K562 (cell line): Measurements from ENCODE around the gene MAB21L4. TPM values are rescaled to one million over a fixed set of nuclear protein-coding genes. Genes with fewer than 3 reads are reported as not detected.

Source experiments
- ATAC-seq: fragments of 200-7000 bp; cut with Tn5 transposase; 3 replicates; pipeline ENCODE4 v1.9.1; 2020; ENCODE audit warnings: moderate library complexity
- BruUV-seq: library from RNA; stranded (reverse); fragments of 400-500 nt; replicated peaks from 2 replicates; lab custom pipeline; 2021; lab: Mats Ljungman, UMichigan
- CTCF ChIA-PET: fragments of 300-600 bp; formaldehyde crosslinking; extraction: SDS; loops from one replicate; lab custom pipeline; 2021; ENCODE audit warnings: low intra/inter-chr PET ratio; lab: Yijun Ruan, JAX
- POLR2A ChIA-PET: fragments of 300-600, 350-650 bp; sonication (Branson Sonifier 250); formaldehyde crosslinking; extraction: SDS; loops from one replicate; lab custom pipeline; 2021; ENCODE audit warnings: antibody characterized with exemption, inconsistent platforms; lab: Yijun Ruan, JAX
- DNase-seq, 4 experiments: peaks; one replicate each; pipeline versions ENCODE4 v3.0.0 to v3.0.0-alpha.2; 2011 to 2018; ENCODE audit warnings: low spot score in 3 of 4, mixed read lengths in 3 of 4; ENCODE audit errors: extremely low read depth in 1 of 4
- FAIRE-seq: peaks from 2 replicates; lab custom pipeline; 2011; peaks lifted over from hg19 to GRCh38; lab: Jason Lieb, UNC
- H2AFZ ChIP-seq: 2 replicates; pipeline ENCODE4 v1.6.0; 2011; ENCODE audit warnings: low read depth, low read length, control low read depth, inconsistent platforms
- H3K27ac ChIP-seq: fragments of 200-600 bp; 3 replicates; pipeline ENCODE4 v1.8.0; 2011; ENCODE audit warnings: low read depth, mild to moderate bottlenecking, control low read depth, inconsistent platforms, low read length, moderate library complexity, mixed read lengths; ENCODE audit errors: extremely low read depth
- H3K27me3 ChIP-seq, 2 experiments: fragments of 300-600 bp in 1 of 2; 2 replicates in 1 of 2; 3 replicates in 1 of 2; pipeline versions ENCODE4 v1.6.0 to v1.8.0; 2011; ENCODE audit warnings: inconsistent platforms in 2 of 2, low read length in 2 of 2, mild to moderate bottlenecking in 1 of 2, mixed read lengths in 1 of 2, moderate library complexity in 1 of 2; ENCODE audit not compliant: control insufficient read depth in 2 of 2, insufficient read depth in 2 of 2
- H3K36me3 ChIP-seq: fragments of 300-600 bp; 3 replicates; pipeline ENCODE4 v1.8.0; 2011; ENCODE audit warnings: mild to moderate bottlenecking, low read length, inconsistent platforms; ENCODE audit not compliant: control insufficient read depth, insufficient read depth
- H3K4me1 ChIP-seq, 2 experiments: fragments of 200-600 bp in 1 of 2; replicated peaks in 1 of 2; 2 replicates in 1 of 2; 3 replicates in 1 of 2; pipeline versions ENCODE4 v1.5.1 to v1.8.0; 2011; ENCODE audit warnings: inconsistent platforms in 2 of 2, low read length in 2 of 2, mild to moderate bottlenecking in 1 of 2, mixed read lengths in 1 of 2, moderate library complexity in 1 of 2; ENCODE audit not compliant: control insufficient read depth in 2 of 2, insufficient read depth in 2 of 2
- H3K4me2 ChIP-seq: 2 replicates; pipeline ENCODE4 v1.6.1; 2011; ENCODE audit warnings: low read length, control low read depth, inconsistent platforms, mixed read lengths; ENCODE audit not compliant: insufficient read depth
- H3K4me3 ChIP-seq: fragments of 200-600 bp; sonication (generic), shearing (Covaris generic); 2 replicates; pipeline ENCODE4 v1.5.1; 2016; ENCODE audit warnings: control low read depth, inconsistent platforms
- H3K79me2 ChIP-seq: fragments of 200-600 bp; 3 replicates; pipeline ENCODE4 v1.8.0; 2011; ENCODE audit warnings: low read length, inconsistent platforms; ENCODE audit not compliant: control insufficient read depth, insufficient read depth
- H3K9ac ChIP-seq, 2 experiments: 2 replicates each; pipeline versions ENCODE4 v1.6.0 to v1.6.1; 2011; ENCODE audit warnings: low read depth in 2 of 2, low read length in 2 of 2, control low read depth in 1 of 2, inconsistent platforms in 1 of 2, mild to moderate bottlenecking in 1 of 2, mixed read lengths in 1 of 2; ENCODE audit not compliant: insufficient read depth in 1 of 2
- H3K9me1 ChIP-seq: one replicate; pipeline ENCODE4 v1.6.0; 2011; ENCODE audit warnings: inconsistent platforms, mild to moderate bottlenecking, low read length, moderate library complexity; ENCODE audit not compliant: control insufficient read depth, insufficient read depth
- H3K9me3 ChIP-seq: replicated peaks from 2 replicates; pipeline ENCODE4 v1.5.1; 2011; ENCODE audit warnings: low read depth, low read length, inconsistent platforms; ENCODE audit not compliant: control insufficient read depth, insufficient read depth
- H4K20me1 ChIP-seq: replicated peaks from 2 replicates; pipeline ENCODE4 v1.6.1; 2011; ENCODE audit warnings: low read length, inconsistent platforms, mixed read lengths; ENCODE audit not compliant: control insufficient read depth, insufficient read depth
- ETV1 ChIP-seq: fragments of 450-650 bp; conservative IDR thresholded peaks from 2 replicates; pipeline ENCODE4 v1.6.1; 2016; ENCODE audit warnings: missing genetic modification characterization, control low read depth, low read depth, missing compliant biosample characterization
- HDAC1 ChIP-seq, 2 experiments: fragments of 450-650 bp; IDR thresholded peaks; 2 replicates each; pipeline ENCODE4 v1.6.1; 2016 to 2017; ENCODE audit warnings: inconsistent platforms in 1 of 2, mild to moderate bottlenecking in 1 of 2, moderate library complexity in 1 of 2
- IRF2 ChIP-seq: sonication (generic); formaldehyde crosslinking; IDR thresholded peaks from 2 replicates; pipeline ENCODE4 v1.8.1; 2022; ENCODE audit warnings: mild to moderate bottlenecking, missing genetic modification reagents
- LCOR ChIP-seq: sonication (generic); formaldehyde crosslinking; IDR thresholded peaks from 2 replicates; pipeline ENCODE4 v1.8.0; 2022; ENCODE audit warnings: mild to moderate bottlenecking, missing genetic modification reagents
- RREB1 ChIP-seq: fragments of 250-450 bp; sonication (Bioruptor Pico); IDR thresholded peaks from 2 replicates; pipeline ENCODE4 v1.4.0; 2020
- SP2 ChIP-seq: IDR thresholded peaks from 2 replicates; pipeline ENCODE4 v1.6.1; 2011; ENCODE audit warnings: mild to moderate bottlenecking, low read depth, low read length, moderate library complexity; ENCODE audit not compliant: poor library complexity, severe bottlenecking; ENCODE audit errors: extremely low read depth
- ZBTB1 ChIP-seq: sonication (generic); formaldehyde crosslinking; IDR thresholded peaks from 2 replicates; pipeline ENCODE4 v1.8.1; 2023; ENCODE audit warnings: missing genetic modification reagents, low read depth, mild to moderate bottlenecking, borderline replicate concordance
- ZEB2 ChIP-seq: fragments of 450-650 bp; IDR thresholded peaks from 2 replicates; pipeline ENCODE4 v1.6.1; 2016
- ZNF165 ChIP-seq: fragments of 250-450 bp; sonication (Bioruptor Pico); IDR thresholded peaks from 2 replicates; pipeline ENCODE4 v1.4.0; 2020; ENCODE audit warnings: borderline replicate concordance
- ZNF232 ChIP-seq: sonication (generic); formaldehyde crosslinking; IDR thresholded peaks from 2 replicates; pipeline ENCODE4 v1.8.0; 2022; ENCODE audit warnings: mild to moderate bottlenecking, missing genetic modification reagents
- ZNF584 ChIP-seq: fragments of 200-800 bp; sonication (Bioruptor generic); IDR thresholded peaks from 2 replicates; pipeline ENCODE4 v1.6.1; 2016; ENCODE audit warnings: low read depth, mild to moderate bottlenecking, missing genetic modification characterization, missing compliant biosample characterization
- WGBS: fragments of 100-300 bp; shearing (Covaris generic); methylation state at CpG from one replicate; pipeline ENCODE4 v1.1.6; 2016; ENCODE audit warnings: low coverage, mixed read lengths; ENCODE audit not compliant: insufficient coverage; ENCODE audit errors: missing lambda C conversion rate; 5-methylcytosine and 5-hydroxymethylcytosine counted together
- in situ Hi-C: fragments of 300-500 bp; cut with MboI; formaldehyde crosslinking; loops from 4 replicates; pipeline ENCODE4 v1.15.0; 2018; ENCODE audit warnings: inconsistent platforms, mixed read lengths
- intact Hi-C: fragments of 100-400 bp; cut with micrococcal nuclease; formaldehyde crosslinking; loops from 2 replicates; pipeline ENCODE4 v1.14.2; 2022
- polyA plus RNA-seq, 8 experiments: library from polyadenylated mRNA; depleted of rRNA in 4 of 8; stranded (reverse) in 5 of 8; unstranded in 3 of 8; fragments of >200 nt; fragmentation: Nextera tagmentation in 2 of 8; fragmentation: Illumina TruSeq in 1 of 8; extraction: Ambion mirVana in 2 of 8; extraction: Trizol in 1 of 8; gene quantifications; 2 replicates each; pipeline versions ENCODE4 v1.2.1 to v1.2.3, GENCODE V29; 2011 to 2014; ENCODE audit warnings: inconsistent platforms in 1 of 8, missing spikeins in 1 of 8
- total RNA-seq, 7 experiments: library from RNA; depleted of rRNA in 6 of 7; stranded (reverse); fragments of >200 nt in 6 of 7; fragmentation: Illumina TruSeq in 2 of 7; extraction: Trizol in 2 of 7; gene quantifications; 2 replicates each; pipeline versions ENCODE4 v1.2.1 to v1.2.3, GENCODE V29; 2011 to 2021; ENCODE audit warnings: low replicate concordance in 1 of 7
- TF ChIP-seq, protein P1 (sequence below): fragments of 450-650 bp; conservative IDR thresholded peaks from 2 replicates; pipeline ENCODE4 v1.6.1; 2016; ENCODE audit warnings: missing genetic modification characterization, low read depth, mild to moderate bottlenecking, missing compliant biosample characterization, moderate library complexity

MAB21L4 gene
- total and polyA plus RNA-seq, 9 of the 15 experiments (the other 6 are each of a cell fraction or from before 2014, with no cell fraction given): 0.03 TPM; not detected in 8

DNA sequence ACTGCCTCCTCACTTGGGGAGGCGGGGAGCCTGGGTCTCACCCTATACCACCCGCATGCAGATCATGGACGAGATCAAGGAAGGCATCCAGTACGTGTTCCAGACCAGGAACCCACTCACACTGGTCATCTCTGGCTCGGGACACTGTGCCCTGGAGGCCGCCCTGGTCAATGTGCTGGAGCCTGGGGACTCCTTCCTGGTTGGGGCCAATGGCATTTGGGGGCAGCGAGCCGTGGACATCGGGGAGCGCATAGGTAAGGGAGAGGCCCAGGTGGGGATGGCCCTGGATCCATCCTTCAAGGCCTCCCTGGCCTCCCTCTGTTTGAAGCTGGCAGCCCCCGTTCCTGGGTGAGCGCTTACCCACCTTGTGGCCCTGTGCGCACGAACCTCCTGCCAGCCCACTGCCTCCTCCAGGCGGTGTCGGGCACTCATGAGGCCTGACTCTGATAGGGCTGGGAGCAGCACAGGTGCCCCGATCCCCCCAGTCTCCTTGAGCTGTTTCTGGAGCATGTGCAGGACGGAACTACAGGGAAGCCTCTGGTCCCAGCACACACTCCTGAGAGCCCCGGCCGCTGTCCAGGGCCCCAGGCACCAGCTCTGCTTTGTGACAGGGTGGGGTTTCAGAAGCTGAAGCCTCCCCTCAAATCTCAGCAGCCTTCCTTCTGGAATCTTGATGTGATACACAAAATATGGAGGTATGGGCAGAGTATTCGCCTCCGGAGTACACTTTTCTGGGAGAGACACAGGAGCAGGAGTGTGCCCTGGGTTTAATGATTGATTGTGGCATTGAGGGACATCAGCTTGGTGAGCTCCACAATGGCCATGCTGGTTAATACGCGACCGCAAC, 26.6 kb downstream of the MAB21L4 start:
- POLR2A ChIA-PET: interaction anchor here (1.1 kb wide), 1 partner anchor 22 kb away, joined by 3 read pairs; no protein-coding TSS in a partner anchor
- FAIRE-seq (no peak), DNase-seq (no peak)
- intact Hi-C loops: no loop called here
- no peaks in the 10 kb centered on the region for H3K9me3 ChIP-seq
- no peaks in the 10 kb centered on the region; a peak in 1 of 5 replicates for H3K4me1 ChIP-seq
- no peaks in the 10 kb centered on the region for H4K20me1 ChIP-seq
- TF ChIP-seq HDAC1 (IDR thresholded peaks at IDR 0.05): no peak
- no peak for TF ChIP-seq SP2
- TF ChIP-seq ZNF232 (CRISPR knock-in tag): no peak
- no peak for TF ChIP-seq ZEB2
- TF ChIP-seq LCOR (CRISPR knock-in tag): no peak
- no peak for TF ChIP-seq ZBTB1 (CRISPR knock-in tag)
- no peak for TF ChIP-seq ZNF165 (CRISPR knock-in tag)
- no peak for TF ChIP-seq ETV1 (tag)
- TF ChIP-seq, protein P1, sequence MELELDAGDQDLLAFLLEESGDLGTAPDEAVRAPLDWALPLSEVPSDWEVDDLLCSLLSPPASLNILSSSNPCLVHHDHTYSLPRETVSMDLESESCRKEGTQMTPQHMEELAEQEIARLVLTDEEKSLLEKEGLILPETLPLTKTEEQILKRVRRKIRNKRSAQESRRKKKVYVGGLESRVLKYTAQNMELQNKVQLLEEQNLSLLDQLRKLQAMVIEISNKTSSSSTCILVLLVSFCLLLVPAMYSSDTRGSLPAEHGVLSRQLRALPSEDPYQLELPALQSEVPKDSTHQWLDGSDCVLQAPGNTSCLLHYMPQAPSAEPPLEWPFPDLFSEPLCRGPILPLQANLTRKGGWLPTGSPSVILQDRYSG: no peak
- no peak for TF ChIP-seq ZNF584 (CRISPR knock-in tag)
- no peak for TF ChIP-seq RREB1 (CRISPR knock-in tag)
- TF ChIP-seq IRF2 (CRISPR knock-in tag): no peak
- TF ChIP-seq, all 486 proteins: peak for 0
- CTCF ChIA-PET: no interaction called here
- in situ Hi-C loops: no loop called here
- Histone ChIP-seq H3K79me2 (no peaks in the 10 kb centered on the region), H3K27me3 (peaks cover 3 to 25% of the 10 kb centered on the region in 2 experiments; a peak in 3 of 5 replicates), H3K27ac (no peak overlapping the region), H3K4me3 (no peak overlapping the region), H3K4me2 (no peak overlapping the region), H3K9me1 (no peaks in the 10 kb centered on the region), H2AFZ (no peak overlapping the region), H3K36me3 (no peaks in the 10 kb centered on the region), H3K9ac (no peak overlapping the region)
- 4% methylated on average over 16 of the region's 25 CpGs for WGBS
- no TSS peak for BruUV-seq
- no peak for ATAC-seq
